ENCODE results near the gene RANGAP1.

- TF ChIP-seq ZFP3 (CRISPR knock-in tag; IDR thresholded peaks at IDR 0.05) = no peak
- TF ChIP-seq BACH2 (CRISPR knock-in tag; IDR thresholded peaks at IDR 0.05; ENCODE audit: borderline replicate concordance) = no peak
- no peak for TF ChIP-seq PATZ1 (CRISPR knock-in tag; IDR thresholded peaks at IDR 0.05; ENCODE audit: borderline replicate concordance)
These were observed 59.0 kb downstream of the RANGAP1 start for GRCh38 chr22:41226723-41227655.

All from SK-N-SH treated with all-trans-retinoic acid at 6 μM for 48 hours (cell line).